Neuronal stem cell (in vitro differentiated cells): Measurements from ENCODE around the gene REN.

ENCODE experiments used
- DNase-seq: peaks from one replicate; pipeline ENCODE4 v3.0.0-alpha.2; 2013; ENCODE audit warnings: low spot score
- H2AFZ ChIP-seq: one replicate; pipeline ENCODE4 v1.6.1; 2013; ENCODE audit warnings: mild to moderate bottlenecking, low read length, inconsistent platforms
- H2AK5ac ChIP-seq: 2 replicates; pipeline ENCODE4 v1.6.1; 2013; ENCODE audit warnings: low read depth, mild to moderate bottlenecking, inconsistent platforms, low read length, moderate library complexity, mixed read lengths
- H2BK120ac ChIP-seq: 2 replicates; pipeline ENCODE4 v1.6.1; 2013; ENCODE audit warnings: low read depth, mild to moderate bottlenecking, inconsistent platforms, low read length, moderate library complexity, mixed read lengths
- H2BK12ac ChIP-seq: one replicate; pipeline ENCODE4 v1.6.1; 2013; ENCODE audit warnings: low read length, inconsistent platforms
- H2BK15ac ChIP-seq: 2 replicates; pipeline ENCODE4 v1.6.1; 2013; ENCODE audit warnings: mild to moderate bottlenecking, low read length, inconsistent platforms, mixed read lengths
- H2BK5ac ChIP-seq: one replicate; pipeline ENCODE4 v1.6.1; 2013; ENCODE audit warnings: inconsistent platforms, mild to moderate bottlenecking, low read length, moderate library complexity
- H3K14ac ChIP-seq: one replicate; pipeline ENCODE4 v1.6.1; 2013; ENCODE audit warnings: low read length, inconsistent platforms
- H3K18ac ChIP-seq: 2 replicates; pipeline ENCODE4 v1.6.1; 2013; ENCODE audit warnings: low read length, inconsistent platforms
- H3K23ac ChIP-seq: 2 replicates; pipeline ENCODE4 v1.6.1; 2013; ENCODE audit warnings: low read depth, mild to moderate bottlenecking, mixed read lengths, low read length, inconsistent platforms; ENCODE audit not compliant: poor library complexity
- H3K27ac ChIP-seq: replicated peaks from 3 replicates; pipeline ENCODE4 v1.5.1; 2013; ENCODE audit warnings: low read length, inconsistent platforms
- H3K27me3 ChIP-seq, 3 experiments: 2 replicates each; pipeline ENCODE4 v1.6.1; 2013; ENCODE audit warnings: low read length in 3 of 3, mild to moderate bottlenecking in 2 of 3, inconsistent platforms in 1 of 3, low read depth in 1 of 3, mixed read lengths in 1 of 3, moderate library complexity in 1 of 3; ENCODE audit not compliant: control insufficient read depth in 3 of 3, insufficient read depth in 3 of 3
- H3K36me3 ChIP-seq, 2 donors: replicated peaks in 1 of 2; 2 replicates each; pipeline ENCODE4 v1.6.1; 2013; ENCODE audit warnings: low read length in 2 of 2; ENCODE audit not compliant: control insufficient read depth in 2 of 2, insufficient read depth in 2 of 2
- H3K4ac ChIP-seq: 2 replicates; pipeline ENCODE4 v1.6.1; 2013; ENCODE audit warnings: inconsistent platforms, mild to moderate bottlenecking, low read length, moderate library complexity
- H3K4me1 ChIP-seq, 2 donors: 1 replicate in 1 of 2; 2 replicates in 1 of 2; pipeline ENCODE4 v1.6.1; 2013; ENCODE audit warnings: low read length in 2 of 2, low read depth in 1 of 2; ENCODE audit not compliant: control insufficient read depth in 2 of 2, insufficient read depth in 1 of 2
- H3K4me2 ChIP-seq: one replicate; pipeline ENCODE4 v1.6.1; 2013; ENCODE audit warnings: mild to moderate bottlenecking, low read length, inconsistent platforms; ENCODE audit not compliant: insufficient read depth, poor library complexity, severe bottlenecking
- H3K4me3 ChIP-seq, 2 donors: 2 replicates each; pipeline ENCODE4 v1.5.1; 2013; ENCODE audit warnings: low read length in 2 of 2, mild to moderate bottlenecking in 2 of 2, inconsistent platforms in 1 of 2, moderate library complexity in 1 of 2
- H3K79me1 ChIP-seq: one replicate; pipeline ENCODE4 v1.6.1; 2013; ENCODE audit warnings: low read depth, mild to moderate bottlenecking, inconsistent platforms, low read length, moderate library complexity
- H3K9ac ChIP-seq: one replicate; pipeline ENCODE4 v1.6.1; 2013; ENCODE audit warnings: mild to moderate bottlenecking, low read depth, low read length, inconsistent platforms; ENCODE audit not compliant: poor library complexity
- H3K9me3 ChIP-seq, 2 donors: replicated peaks in 1 of 2; 2 replicates each; pipeline versions ENCODE3 to v1.6.1; 2013; ENCODE audit warnings: low read length in 2 of 2, mild to moderate bottlenecking in 2 of 2, inconsistent platforms in 1 of 2, low read depth in 1 of 2, mixed read lengths in 1 of 2, moderate library complexity in 1 of 2; ENCODE audit not compliant: control insufficient read depth in 2 of 2, insufficient read depth in 1 of 2
- H4K8ac ChIP-seq: one replicate; pipeline ENCODE4 v1.6.1; 2013; ENCODE audit warnings: low read depth, mild to moderate bottlenecking, inconsistent platforms, low read length, moderate library complexity
- H4K91ac ChIP-seq: one replicate; pipeline ENCODE4 v1.6.1; 2013; ENCODE audit warnings: low read length, low read depth, mild to moderate bottlenecking, inconsistent platforms; ENCODE audit not compliant: poor library complexity
- WGBS, 2 donors: extraction: QIAGEN DNeasy Blood & Tissue Kit; methylation state at CpG; one replicate each; pipeline ENCODE4 v1.1.7; 2013; ENCODE audit warnings: missing lambda C conversion rate in 2 of 2, mixed read lengths in 1 of 2; ENCODE audit not compliant: insufficient read length in 2 of 2, insufficient replicate concordance in 1 of 2; ENCODE audit errors: extremely low coverage in 2 of 2; 5-methylcytosine and 5-hydroxymethylcytosine counted together

Gene REN

DNA sequence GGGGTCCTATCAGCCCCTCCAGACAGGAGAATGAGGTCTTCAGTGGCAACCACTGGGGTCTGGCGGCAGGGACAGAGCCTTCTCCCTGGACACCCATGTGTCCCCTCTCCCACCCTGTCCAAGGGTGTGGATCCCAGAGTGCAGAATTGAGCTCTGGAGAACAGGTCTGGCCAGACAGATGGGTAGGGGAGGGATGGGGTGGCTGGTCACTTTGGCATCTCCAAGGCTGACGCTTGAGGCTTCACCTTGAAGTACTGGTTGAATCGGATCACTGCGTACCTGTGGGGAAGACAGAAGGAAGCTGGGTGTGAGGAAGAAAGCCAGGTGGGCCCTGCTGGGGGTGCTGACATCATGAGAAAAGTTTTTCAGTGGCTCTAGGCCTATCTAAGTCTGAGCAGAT lies 34.2 kb downstream of the REN start:
- Histone ChIP-seq H2BK120ac (no peak overlapping the region), H3K4me2 (no peak overlapping the region), H4K8ac (no peak overlapping the region), H3K27me3 (no peaks in the 10 kb centered on the region), H3K4me1 (peaks cover 3 to 16% of the 10 kb centered on the region in 2 donors), H3K4me3 (no peak overlapping the region), H3K79me1 (peaks cover 4% of the 10 kb centered on the region), H2AK5ac (no peak overlapping the region), H3K14ac (no peak overlapping the region), H3K9ac (no peak overlapping the region), H2BK5ac (no peak overlapping the region), H3K23ac (no peak overlapping the region), H4K91ac (no peak overlapping the region), H2AFZ (no peak overlapping the region), H3K18ac (no peak overlapping the region), H2BK15ac (no peak overlapping the region), H3K4ac (no peak overlapping the region), H2BK12ac (no peak overlapping the region), H3K27ac (no peak overlapping the region), H3K36me3 (peaks cover 3 to 58% of the 10 kb centered on the region in 2 donors), H3K9me3 (no peaks in the 10 kb centered on the region)
- no CpG with 5 or more reads among the region's 4 CpGs for WGBS, 2 donors
- DNase-seq = no peak

- no peak overlapping the region for H3K14ac ChIP-seq
- H2BK5ac ChIP-seq = no peak overlapping the region
- H4K8ac ChIP-seq = no peak overlapping the region
- no peak overlapping the region for H2AK5ac ChIP-seq
- no CpG with 5 or more reads among the region's 11 CpGs for WGBS, 2 donors
- no peak for DNase-seq
- H4K91ac ChIP-seq = no peak overlapping the region
- H3K4ac ChIP-seq = no peak overlapping the region
- no peak overlapping the region for H2BK15ac ChIP-seq
- H2BK12ac ChIP-seq = no peak overlapping the region
- H3K18ac ChIP-seq = no peak overlapping the region
- H2AFZ ChIP-seq = no peak overlapping the region
- H3K79me1 ChIP-seq = peaks cover 4% of the 10 kb centered on the region
- no peaks in the 10 kb centered on the region for H3K27me3 ChIP-seq
- H3K4me3 ChIP-seq = no peak overlapping the region
- H2BK120ac ChIP-seq = no peak overlapping the region
- H3K27ac ChIP-seq = no peak overlapping the region
- peaks cover 7 to 23% of the 10 kb centered on the region in 2 donors for H3K4me1 ChIP-seq
- no peak overlapping the region for H3K4me2 ChIP-seq
- H3K36me3 ChIP-seq = peaks cover 5 to 65% of the 10 kb centered on the region in 2 donors
- no peaks in the 10 kb centered on the region for H3K9me3 ChIP-seq
- no peak overlapping the region for H3K23ac ChIP-seq
- H3K9ac ChIP-seq = peak overlapping the region; percentile 24
Observed at GRCh38 chr1:204130981-204131892, 34.9 kb downstream of the REN start.

- Histone ChIP-seq H4K8ac (no peak overlapping the region), H2BK15ac (no peak overlapping the region), H2AFZ (no peak overlapping the region), H3K4ac (no peak overlapping the region), H3K4me3 (no peak overlapping the region), H3K27me3 (no peaks in the 10 kb centered on the region), H2BK120ac (no peak overlapping the region), H2AK5ac (no peak overlapping the region), H3K9ac (no peak overlapping the region), H3K4me1 (peaks cover 7 to 23% of the 10 kb centered on the region in 2 donors), H2BK12ac (no peak overlapping the region), H3K18ac (no peak overlapping the region), H3K36me3 (peaks cover 12 to 72% of the 10 kb centered on the region in 2 donors), H3K14ac (no peak overlapping the region), H3K23ac (no peak overlapping the region), H3K79me1 (peaks cover 4% of the 10 kb centered on the region), H4K91ac (no peak overlapping the region), H3K9me3 (no peaks in the 10 kb centered on the region), H3K27ac (no peak overlapping the region), H2BK5ac (no peak overlapping the region), H3K4me2 (no peak overlapping the region)
- WGBS, 2 donors = no CpG with 5 or more reads among the region's 4 CpGs
- DNase-seq = no peak
Observed at GRCh38 chr1:204130178-204130577, 36.0 kb downstream of the REN start.
